WTC11 (cell line): ENCODE results near the gene RELL1. TPM values are rescaled to one million over a fixed set of nuclear protein-coding genes. Genes with fewer than 3 reads are reported as not detected.

ENCODE experiments used
- ATAC-seq: fragments of 200-7000 bp; cut with Tn5 transposase; 2 replicates; pipeline ENCODE4 v1.10.0; 2021; ENCODE audit warnings: mild to moderate bottlenecking, moderate library complexity
- CTCF ChIA-PET: fragments of 300-600 bp; sonication (Branson Sonifier 250); formaldehyde crosslinking; loops from one replicate; lab custom pipeline; 2021; ENCODE audit warnings: antibody characterized with exemption; lab: Charles Lee
- POLR2A ChIA-PET: fragments of 350-600 bp; sonication (Branson Sonifier 250); formaldehyde crosslinking; loops from one replicate; lab custom pipeline; 2021; ENCODE audit warnings: antibody characterized with exemption; lab: Charles Lee
- DNase-seq: peaks from one replicate; pipeline ENCODE4 v3.0.0; 2021; ENCODE audit warnings: low spot score
- H3K27ac Mint-ChIP-seq: 2 replicates; pipeline ENCODE4 v1.8.0; 2021; ENCODE audit warnings: mixed read lengths
- H3K27me3 Mint-ChIP-seq: 2 replicates; pipeline ENCODE4 v1.8.0; 2021; ENCODE audit warnings: low read depth, mild to moderate bottlenecking, moderate library complexity, mixed read lengths
- H3K36me3 Mint-ChIP-seq: 2 replicates; pipeline ENCODE4 v1.8.0; 2021; ENCODE audit warnings: mixed read lengths
- H3K4me1 Mint-ChIP-seq: 2 replicates; pipeline ENCODE4 v1.8.0; 2022; ENCODE audit warnings: mixed read lengths
- H3K4me3 Mint-ChIP-seq: 2 replicates; pipeline ENCODE4 v1.8.0; 2021; ENCODE audit warnings: mild to moderate bottlenecking, moderate library complexity, mixed read lengths
- H3K9me3 Mint-ChIP-seq: 2 replicates; pipeline ENCODE4 v1.8.0; 2021; ENCODE audit warnings: mixed read lengths
- ATF2 ChIP-seq: sonication (generic); formaldehyde crosslinking; IDR thresholded peaks from 2 replicates; pipeline ENCODE4 v1.8.1; 2022; ENCODE audit warnings: low read depth, missing genetic modification reagents, borderline replicate concordance
- CDX4 ChIP-seq: fragments of 250-450 bp; sonication (Bioruptor Pico); IDR thresholded peaks from 2 replicates; pipeline ENCODE4 v1.9.0; 2021; ENCODE audit warnings: moderate library complexity, mild to moderate bottlenecking, inconsistent platforms, borderline replicate concordance
- E2F5 ChIP-seq: sonication (generic); formaldehyde crosslinking; IDR thresholded peaks from 2 replicates; pipeline ENCODE4 v1.8.1; 2022; ENCODE audit warnings: mild to moderate bottlenecking, moderate library complexity, missing genetic modification reagents
- ELF4 ChIP-seq: sonication (generic); formaldehyde crosslinking; IDR thresholded peaks from 2 replicates; pipeline ENCODE4 v1.8.1; 2022; ENCODE audit warnings: low read depth, mild to moderate bottlenecking, moderate library complexity, missing genetic modification reagents
- ETV6 ChIP-seq: sonication (generic); formaldehyde crosslinking; IDR thresholded peaks from 2 replicates; pipeline ENCODE4 v1.8.1; 2022; ENCODE audit warnings: mild to moderate bottlenecking, missing genetic modification reagents
- IRF1 ChIP-seq: sonication (generic); formaldehyde crosslinking; IDR thresholded peaks from 2 replicates; pipeline ENCODE4 v1.8.0; 2023; ENCODE audit warnings: missing genetic modification reagents
- NFYB ChIP-seq: sonication (generic); formaldehyde crosslinking; conservative IDR thresholded peaks from 2 replicates; pipeline ENCODE4 v1.8.0; 2022; ENCODE audit warnings: low read depth, missing genetic modification reagents
- NR2C2 ChIP-seq: sonication (generic); formaldehyde crosslinking; IDR thresholded peaks from 2 replicates; pipeline ENCODE4 v1.8.0; 2022; ENCODE audit warnings: mild to moderate bottlenecking, missing genetic modification reagents
- OVOL2 ChIP-seq: fragments of 250-450 bp; sonication (Bioruptor Pico); IDR thresholded peaks from 2 replicates; pipeline ENCODE4 v1.9.0; 2021; ENCODE audit warnings: mild to moderate bottlenecking, borderline replicate concordance
- RELA ChIP-seq: sonication (generic); formaldehyde crosslinking; IDR thresholded peaks from 2 replicates; pipeline ENCODE4 v1.8.1; 2022; ENCODE audit warnings: missing genetic modification reagents, mild to moderate bottlenecking, borderline replicate concordance
- STAT6 ChIP-seq: sonication (generic); formaldehyde crosslinking; conservative IDR thresholded peaks from 2 replicates; pipeline ENCODE4 v1.8.1; 2023; ENCODE audit warnings: mild to moderate bottlenecking, low read depth, missing genetic modification reagents, moderate library complexity
- TCF7 ChIP-seq: sonication (generic); formaldehyde crosslinking; IDR thresholded peaks from 2 replicates; pipeline ENCODE4 v1.8.0; 2022; ENCODE audit warnings: mild to moderate bottlenecking, low read depth, missing genetic modification reagents, moderate library complexity
- USF2 ChIP-seq: sonication (generic); formaldehyde crosslinking; IDR thresholded peaks from 2 replicates; pipeline ENCODE4 v1.8.1; 2023; ENCODE audit warnings: mild to moderate bottlenecking, missing genetic modification reagents, moderate library complexity
- ZNF138 ChIP-seq: sonication (generic); formaldehyde crosslinking; conservative IDR thresholded peaks from 2 replicates; pipeline ENCODE4 v1.8.1; 2022; ENCODE audit warnings: mild to moderate bottlenecking, moderate library complexity, missing genetic modification reagents
- ZNF219 ChIP-seq: sonication (generic); formaldehyde crosslinking; IDR thresholded peaks from 2 replicates; pipeline ENCODE4 v1.8.0; 2023; ENCODE audit warnings: missing genetic modification reagents, mild to moderate bottlenecking, borderline replicate concordance
- ZNF396 ChIP-seq: fragments of 250-450 bp; sonication (Bioruptor Pico); IDR thresholded peaks from 2 replicates; pipeline ENCODE4 v1.8.0; 2021; ENCODE audit warnings: mild to moderate bottlenecking, moderate library complexity, borderline replicate concordance
- ZNF512 ChIP-seq: sonication (generic); formaldehyde crosslinking; IDR thresholded peaks from 2 replicates; pipeline ENCODE4 v1.8.1; 2022; ENCODE audit warnings: missing genetic modification reagents, borderline replicate concordance
- ZNF671 ChIP-seq: fragments of 250-450 bp; sonication (Bioruptor Pico); IDR thresholded peaks from 2 replicates; pipeline ENCODE4 v1.8.0; 2021; ENCODE audit warnings: mild to moderate bottlenecking
- total RNA-seq: library from RNA; stranded (reverse); gene quantifications from 3 replicates; pipeline ENCODE4 v1.2.3, GENCODE V29; 2021

RELL1 gene
- total RNA-seq, 1 experiment from 2014 or later, result 14.4 TPM

GRCh38 chr4:37663552-37663951 is 22.6 kb downstream of the RELL1 start (continued):
- TF ChIP-seq IRF1 (CRISPR knock-in tag), result no peak

GRCh38 chr4:37662861-37663390 is 23.2 kb downstream of the RELL1 start:
- no peak for DNase-seq
- Mint-ChIP-seq H3K4me3 (no peak overlapping the region), H3K4me1 (peaks cover 60% of the 10 kb centered on the region), H3K27me3 (peaks cover 10% of the 10 kb centered on the region), H3K36me3 (peaks cover 12% of the 10 kb centered on the region), H3K9me3 (peaks cover 10% of the 10 kb centered on the region), H3K27ac (no peak overlapping the region)
- TF ChIP-seq ZNF671 (CRISPR knock-in tag) (no peak), ZNF219 (CRISPR knock-in tag) (no peak), E2F5 (CRISPR knock-in tag) (no peak), RELA (no peak), ELF4 (no peak), OVOL2 (CRISPR knock-in tag) (no peak), USF2 (CRISPR knock-in tag) (no peak), NR2C2 (CRISPR knock-in tag) (no peak), STAT6 (CRISPR knock-in tag) (no peak), ATF2 (no peak), NFYB (no peak), TCF7 (no peak), ZNF138 (CRISPR knock-in tag) (no peak), ETV6 (CRISPR knock-in tag) (no peak), ZNF396 (no peak), ZNF512 (no peak), CDX4 (CRISPR knock-in tag) (no peak)
- ChIA-PET CTCF (interaction anchor here (2.5 kb wide), 1 partner anchor 60 kb away, joined by 9 read pairs; no protein-coding TSS in a partner anchor), POLR2A (no interaction called here)
- ATAC-seq, result peak; percentile 36
